K562 (cell line): Measurements from ENCODE around the gene CCDC184. TPM values are rescaled to one million over a fixed set of nuclear protein-coding genes. Genes with fewer than 3 reads are reported as not detected.

ENCODE experiments used
- AFF1 ChIP-seq, 2 experiments: fragments of 450-650 bp; IDR thresholded peaks; 2 replicates each; pipeline ENCODE4 v1.6.1; 2018; ENCODE audit warnings: mild to moderate bottlenecking in 2 of 2, low read depth in 1 of 2; ENCODE audit not compliant: partially characterized antibody in 2 of 2
- BCLAF1 ChIP-seq, 2 experiments: fragments of 450-650 bp in 1 of 2; IDR thresholded peaks; 2 replicates each; pipeline ENCODE4 v1.6.1; 2011 to 2017; ENCODE audit warnings: low read depth in 2 of 2, antibody characterized with exemption in 1 of 2, borderline replicate concordance in 1 of 2, low read length in 1 of 2, mild to moderate bottlenecking in 1 of 2, mixed read lengths in 1 of 2; ENCODE audit not compliant: control insufficient read depth in 1 of 2
- ELF4 ChIP-seq: fragments of 450-650 bp; formaldehyde crosslinking; IDR thresholded peaks from 2 replicates; pipeline ENCODE4 v1.4.0; 2022; ENCODE audit warnings: missing genetic modification characterization
- NCOA1 ChIP-seq: fragments of 450-650 bp; IDR thresholded peaks from 2 replicates; pipeline ENCODE4 v1.6.1; 2016; ENCODE audit warnings: low read depth
- POLR3G ChIP-seq: IDR thresholded peaks from 2 replicates; pipeline ENCODE4 v1.6.1; 2011; ENCODE audit not compliant: insufficient read length, insufficient replicate concordance; ENCODE audit errors: extremely low read depth
- SMAD1 ChIP-seq: fragments of 150-350 bp; IDR thresholded peaks from 2 replicates; pipeline ENCODE4 v1.6.1; 2014; ENCODE audit warnings: low read length, low read depth; ENCODE audit not compliant: partially characterized antibody
- ZNF407 ChIP-seq: fragments of 450-650 bp; IDR thresholded peaks from 2 replicates; pipeline ENCODE4 v1.6.1; 2016; ENCODE audit warnings: low read depth
- polyA plus RNA-seq, 8 experiments: library from polyadenylated mRNA; depleted of rRNA in 4 of 8; stranded (reverse) in 5 of 8; unstranded in 3 of 8; fragments of >200 nt; fragmentation: Nextera tagmentation in 2 of 8; fragmentation: Illumina TruSeq in 1 of 8; extraction: Ambion mirVana in 2 of 8; extraction: Trizol in 1 of 8; gene quantifications; 2 replicates each; pipeline versions ENCODE4 v1.2.1 to v1.2.3, GENCODE V29; 2011 to 2014; ENCODE audit warnings: inconsistent platforms in 1 of 8, missing spikeins in 1 of 8
- total RNA-seq, 7 experiments: library from RNA; depleted of rRNA in 6 of 7; stranded (reverse); fragments of >200 nt in 6 of 7; fragmentation: Illumina TruSeq in 2 of 7; extraction: Trizol in 2 of 7; gene quantifications; 2 replicates each; pipeline versions ENCODE4 v1.2.1 to v1.2.3, GENCODE V29; 2011 to 2021; ENCODE audit warnings: low replicate concordance in 1 of 7

The CCDC184 gene
- total and polyA plus RNA-seq, 9 of the 15 experiments (the other 6 are each of a cell fraction or from before 2014, with no cell fraction given), result 0.09 TPM; not detected in 8

- TF ChIP-seq ZNF407, result no peak
- TF ChIP-seq AFF1 (IDR thresholded peaks at IDR 0.05; ENCODE audit: low read depth in 1 of 2, partially characterized antibody in 2 of 2), result no peak
- no peak for TF ChIP-seq BCLAF1 (IDR thresholded peaks at IDR 0.05; ENCODE audit: borderline replicate concordance in 1 of 2, control insufficient read depth in 1 of 2, low read depth in 2 of 2, low read length in 1 of 2)
- no peak for TF ChIP-seq NCOA1
- TF ChIP-seq POLR3G, result no peak
- no peak for TF ChIP-seq ELF4
- TF ChIP-seq SMAD1, result no peak
Measured at GRCh38 chr12:48183091-48183875, at the start of gene CCDC184 (continued).
